DOHH2 (cell line): ENCODE results near the gene ITGB5.

Experiments
- H3F3A ChIP-seq: fragments of 200-600 bp; sonication (generic), shearing (Covaris generic); 2 replicates; pipeline ENCODE4 v1.6.0; 2016; ENCODE audit warnings: antibody characterized with exemption, mild to moderate bottlenecking; ENCODE audit not compliant: control insufficient read depth, insufficient read depth
- H3K27ac ChIP-seq: fragments of 200-600 bp; sonication (generic); 2 replicates; pipeline ENCODE4 v1.5.1; 2014; ENCODE audit warnings: low read depth, mild to moderate bottlenecking, low read length, moderate library complexity
- H3K27me3 ChIP-seq: fragments of 200-600 bp; sonication (generic); 2 replicates; pipeline ENCODE4 v1.6.1; 2014; ENCODE audit warnings: mild to moderate bottlenecking, low read length, mixed read lengths; ENCODE audit not compliant: control insufficient read depth
- H3K36me3 ChIP-seq: fragments of 200-600 bp; sonication (generic); 2 replicates; pipeline ENCODE4 v1.6.1; 2014; ENCODE audit warnings: mild to moderate bottlenecking, low read length, moderate library complexity, mixed read lengths; ENCODE audit not compliant: control insufficient read depth
- H3K4me1 ChIP-seq: fragments of 200-600 bp; sonication (generic); 2 replicates; pipeline ENCODE4 v1.6.1; 2014; ENCODE audit warnings: mild to moderate bottlenecking, low read length, mixed read lengths; ENCODE audit not compliant: control insufficient read depth
- H3K4me2 ChIP-seq: fragments of 200-600 bp; sonication (generic); 2 replicates; pipeline ENCODE4 v1.6.0; 2014; ENCODE audit warnings: mild to moderate bottlenecking, low read length, moderate library complexity
- H3K4me3 ChIP-seq: fragments of 200-600 bp; sonication (generic); 2 replicates; pipeline ENCODE4 v1.5.1; 2014; ENCODE audit warnings: mild to moderate bottlenecking, low read length, mixed read lengths
- H3K79me2 ChIP-seq: fragments of 200-600 bp; sonication (generic); 2 replicates; pipeline ENCODE4 v1.6.1; 2014; ENCODE audit warnings: mild to moderate bottlenecking, low read length, mixed read lengths; ENCODE audit not compliant: control insufficient read depth
- H3K9me2 ChIP-seq: fragments of 200-600 bp; sonication (generic); replicated peaks from 2 replicates; pipeline ENCODE4 v1.6.1; 2014; ENCODE audit warnings: mild to moderate bottlenecking, low read length, mixed read lengths; ENCODE audit not compliant: control insufficient read depth
- H3K9me3 ChIP-seq: fragments of 200-600 bp; sonication (generic); 2 replicates; pipeline ENCODE4 v1.6.1; 2014; ENCODE audit warnings: antibody characterized with exemption, low read length, mixed read lengths; ENCODE audit not compliant: control insufficient read depth, insufficient read depth
- H4K20me1 ChIP-seq: fragments of 200-600 bp; sonication (generic); 2 replicates; pipeline ENCODE4 v1.6.0; 2014; ENCODE audit warnings: low read depth, mild to moderate bottlenecking, antibody characterized with exemption, low read length, moderate library complexity; ENCODE audit not compliant: control insufficient read depth, insufficient read depth
- EZH2phosphoT487 ChIP-seq: fragments of 200-600 bp; sonication (generic); IDR thresholded peaks from 2 replicates; pipeline ENCODE4 v1.6.1; 2017; ENCODE audit warnings: borderline replicate concordance, mild to moderate bottlenecking, antibody characterized with exemption, low read length, moderate library complexity, mixed read lengths
- TF ChIP-seq, protein P1 (sequence below): fragments of 200-600 bp; sonication (generic); IDR thresholded peaks from one replicate; pipeline ENCODE4 v1.5.1; 2014; ENCODE audit warnings: antibody characterized with exemption, mild to moderate bottlenecking, low read depth, low read length; ENCODE audit not compliant: poor library complexity, severe bottlenecking

Gene ITGB5

DNA sequence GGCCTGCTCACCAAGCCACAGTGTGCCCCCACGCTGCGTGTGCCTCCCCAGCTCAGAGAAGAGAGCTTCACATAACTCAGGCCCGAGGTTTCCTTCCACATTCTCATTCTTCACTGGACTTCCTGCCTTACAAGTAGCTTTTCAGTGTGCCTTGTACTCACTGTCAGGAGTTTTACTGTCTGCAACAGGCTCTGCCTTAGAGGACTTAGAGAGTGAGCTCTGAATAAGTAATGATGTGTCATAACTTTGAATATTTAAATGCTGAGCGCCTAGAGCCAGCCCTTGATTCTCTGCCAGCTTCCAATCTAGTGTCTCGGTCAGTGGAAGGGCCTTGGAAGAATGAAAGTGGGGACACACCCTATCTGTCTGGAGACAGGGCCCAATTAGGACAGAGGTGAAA is 41.8 kb downstream of the ITGB5 start:
- Histone ChIP-seq H3F3A (no peaks in the 10 kb centered on the region), H3K27me3 (0 out of 2 replicates have a peak, but pooled peaks cover 7% of the 10 kb centered on the region), H3K4me2 (no peak overlapping the region), H3K9me2 (no peaks in the 10 kb centered on the region), H3K36me3 (no peaks in the 10 kb centered on the region), H3K27ac (no peak overlapping the region), H3K4me1 (no peaks in the 10 kb centered on the region), H4K20me1 (no peaks in the 10 kb centered on the region), H3K4me3 (no peak overlapping the region), H3K9me3 (no peaks in the 10 kb centered on the region), H3K79me2 (no peaks in the 10 kb centered on the region)
- TF ChIP-seq, protein P1, sequence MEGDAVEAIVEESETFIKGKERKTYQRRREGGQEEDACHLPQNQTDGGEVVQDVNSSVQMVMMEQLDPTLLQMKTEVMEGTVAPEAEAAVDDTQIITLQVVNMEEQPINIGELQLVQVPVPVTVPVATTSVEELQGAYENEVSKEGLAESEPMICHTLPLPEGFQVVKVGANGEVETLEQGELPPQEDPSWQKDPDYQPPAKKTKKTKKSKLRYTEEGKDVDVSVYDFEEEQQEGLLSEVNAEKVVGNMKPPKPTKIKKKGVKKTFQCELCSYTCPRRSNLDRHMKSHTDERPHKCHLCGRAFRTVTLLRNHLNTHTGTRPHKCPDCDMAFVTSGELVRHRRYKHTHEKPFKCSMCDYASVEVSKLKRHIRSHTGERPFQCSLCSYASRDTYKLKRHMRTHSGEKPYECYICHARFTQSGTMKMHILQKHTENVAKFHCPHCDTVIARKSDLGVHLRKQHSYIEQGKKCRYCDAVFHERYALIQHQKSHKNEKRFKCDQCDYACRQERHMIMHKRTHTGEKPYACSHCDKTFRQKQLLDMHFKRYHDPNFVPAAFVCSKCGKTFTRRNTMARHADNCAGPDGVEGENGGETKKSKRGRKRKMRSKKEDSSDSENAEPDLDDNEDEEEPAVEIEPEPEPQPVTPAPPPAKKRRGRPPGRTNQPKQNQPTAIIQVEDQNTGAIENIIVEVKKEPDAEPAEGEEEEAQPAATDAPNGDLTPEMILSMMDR: no peak
- TF ChIP-seq EZH2phosphoT487: no peak

DNA sequence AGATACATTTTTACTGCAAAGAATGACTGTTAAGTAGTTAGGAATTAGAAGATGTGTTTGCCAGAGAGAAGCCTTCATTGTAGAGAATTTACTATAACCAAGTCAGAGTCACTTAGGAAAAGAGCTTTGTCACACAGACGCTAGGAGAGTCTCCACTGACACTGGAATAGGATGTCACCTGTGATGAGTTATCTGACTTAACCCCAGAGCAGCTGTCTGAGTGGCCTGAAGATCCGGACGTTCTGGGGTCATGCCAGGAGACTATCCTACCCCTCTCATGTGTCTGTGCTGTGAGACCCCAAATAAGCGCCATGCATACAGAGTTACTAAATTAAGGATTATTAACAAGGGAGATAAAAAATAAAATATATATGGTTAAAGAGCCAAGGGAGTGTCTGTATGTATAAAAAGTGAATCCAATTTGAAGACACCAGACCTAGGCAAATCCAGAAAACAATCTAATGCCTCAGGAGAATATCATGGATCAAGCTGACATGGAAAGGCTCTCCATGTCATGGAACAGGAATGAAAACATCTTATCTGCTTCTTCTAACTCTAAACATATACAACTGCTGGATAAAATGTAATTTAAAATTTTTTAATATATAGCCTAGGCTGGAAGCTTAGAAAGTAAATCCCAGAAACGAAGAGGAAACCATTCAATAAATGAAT is 43.5 kb downstream of the ITGB5 start:
- Histone ChIP-seq H3K9me3 (no peaks in the 10 kb centered on the region), H3F3A (no peaks in the 10 kb centered on the region), H3K27ac (no peak overlapping the region), H3K4me1 (no peaks in the 10 kb centered on the region), H3K9me2 (no peaks in the 10 kb centered on the region), H3K27me3 (0 out of 2 replicates have a peak, but pooled peaks cover 7% of the 10 kb centered on the region), H3K4me3 (no peak overlapping the region), H3K79me2 (no peaks in the 10 kb centered on the region), H4K20me1 (no peaks in the 10 kb centered on the region), H3K36me3 (no peaks in the 10 kb centered on the region), H3K4me2 (no peak overlapping the region)
- TF ChIP-seq, protein P1: no peak
- TF ChIP-seq EZH2phosphoT487: no peak

DNA sequence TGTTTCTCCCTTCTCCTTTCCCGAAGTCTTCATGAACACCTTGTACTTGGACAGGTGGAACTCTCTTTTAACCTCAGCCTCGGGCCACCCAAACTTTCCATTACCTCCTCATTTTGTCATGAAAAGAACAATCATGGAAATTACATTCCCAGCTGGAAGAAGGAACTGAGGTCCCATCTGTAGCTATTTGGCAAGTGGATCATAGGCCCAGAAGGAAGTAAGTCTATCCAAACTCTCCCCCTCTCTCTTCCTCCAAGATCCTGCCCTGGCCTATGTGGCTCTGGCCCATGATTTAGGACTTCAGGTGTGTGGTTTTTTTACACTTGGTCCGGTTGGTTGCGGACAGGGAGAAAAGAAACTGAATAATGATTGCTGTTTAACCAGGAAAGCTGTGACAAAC is 44.1 kb downstream of the ITGB5 start:
- Histone ChIP-seq H3K4me1 (no peaks in the 10 kb centered on the region), H3F3A (no peaks in the 10 kb centered on the region), H3K27ac (no peak overlapping the region), H3K4me3 (no peak overlapping the region), H4K20me1 (no peaks in the 10 kb centered on the region), H3K27me3 (0 out of 2 replicates have a peak, but pooled peaks cover 7% of the 10 kb centered on the region), H3K36me3 (no peaks in the 10 kb centered on the region), H3K9me3 (no peaks in the 10 kb centered on the region), H3K79me2 (no peaks in the 10 kb centered on the region), H3K9me2 (no peaks in the 10 kb centered on the region), H3K4me2 (no peak overlapping the region)
- TF ChIP-seq, protein P1: no peak
- no peak for TF ChIP-seq EZH2phosphoT487
